Inflammatory macrophage treated with lipopolysaccharide for 1 hour (primary cell): ENCODE results near the gene SEMA3D.

Experiments
- DNase-seq, 2 donors: peaks; one replicate each; pipeline ENCODE4 v3.0.0-alpha.2; 2020 to 2022

The SEMA3D gene

DNA sequence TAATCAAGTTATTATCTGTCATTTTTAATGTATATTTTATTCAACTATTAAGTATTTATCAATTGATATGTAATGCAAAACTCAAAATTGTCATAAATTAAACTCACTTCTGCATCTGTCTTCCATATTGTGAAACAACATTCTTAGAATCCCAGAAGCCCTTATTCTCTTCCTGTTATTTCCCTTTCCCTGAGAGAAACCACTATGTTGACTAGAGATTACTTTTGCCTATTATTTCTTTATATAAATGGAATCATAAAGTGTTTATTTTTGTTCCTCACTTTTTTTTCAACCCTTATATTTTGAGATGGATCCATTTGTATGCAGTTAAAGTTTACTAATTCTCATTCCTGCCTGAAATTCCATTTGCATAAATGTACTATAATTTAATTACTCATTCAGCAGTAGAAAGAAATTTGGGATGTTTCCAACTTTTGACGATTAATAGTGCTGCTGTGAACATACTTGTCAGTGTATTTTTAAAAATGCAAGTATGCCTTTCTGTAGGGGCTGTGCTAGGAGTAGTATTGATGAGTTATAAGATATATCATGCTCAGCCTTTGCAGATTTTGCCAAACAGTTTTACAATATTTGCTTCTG lies 211.2 kb downstream of the SEMA3D start:
- no peak for DNase-seq

DNA sequence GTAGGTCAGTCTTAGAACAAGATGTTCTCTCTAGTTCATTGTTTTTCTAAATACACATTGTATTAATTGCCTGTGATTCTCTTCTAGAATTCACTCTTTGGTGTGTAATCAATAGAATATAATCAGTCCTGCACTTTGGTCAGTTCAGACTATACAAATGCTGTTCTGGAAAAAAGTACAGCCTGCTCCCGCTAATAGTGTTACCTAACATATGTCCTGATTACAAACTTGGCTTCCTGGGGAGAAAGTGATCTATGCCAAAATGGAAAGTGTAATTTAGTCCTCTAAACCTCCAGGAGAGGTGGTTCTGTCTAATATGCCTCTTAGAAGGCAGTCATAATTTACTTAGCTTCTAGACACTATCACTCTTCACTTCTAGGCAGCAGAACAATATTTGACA lies 215.5 kb downstream of the SEMA3D start:
- no peak for DNase-seq

DNA sequence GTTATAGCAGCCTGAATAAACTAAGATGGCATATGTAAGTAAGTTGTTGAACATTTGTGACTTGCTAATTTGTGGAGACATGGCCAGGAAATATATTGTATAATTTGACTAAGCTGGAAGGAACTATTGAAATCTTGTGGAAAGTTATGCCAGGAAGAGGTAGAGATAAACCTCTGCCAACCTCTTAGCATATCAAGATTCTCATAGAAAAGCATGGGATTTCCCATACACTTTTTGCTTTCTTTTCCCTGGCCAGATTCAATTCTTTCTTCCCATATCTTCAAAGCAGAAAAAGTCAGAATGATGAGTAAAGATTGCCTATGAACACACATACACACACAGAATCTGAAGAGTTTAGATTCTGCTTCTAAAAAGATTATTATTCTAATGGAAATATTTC lies 216.2 kb downstream of the SEMA3D start:
- no peak for DNase-seq

DNA sequence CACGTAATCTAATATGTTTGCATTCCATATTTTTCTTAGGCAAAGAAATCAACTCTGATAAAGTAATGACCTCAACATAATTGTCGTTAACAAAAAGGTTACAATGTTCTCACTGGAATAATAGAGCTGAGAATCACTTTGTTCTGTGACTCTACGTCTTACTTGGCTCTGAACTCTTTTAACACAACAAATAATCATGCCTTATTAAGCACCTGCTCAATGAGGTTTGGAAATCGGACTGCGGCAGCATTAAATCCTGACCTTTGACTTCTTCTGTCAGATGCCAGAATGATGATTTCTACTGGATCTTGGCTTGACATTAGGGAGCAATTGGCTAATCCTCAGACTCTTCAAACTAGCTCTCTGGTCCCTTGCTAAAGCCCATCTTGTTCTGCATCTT lies 233.6 kb downstream of the SEMA3D start:
- DNase-seq: no peak

DNA sequence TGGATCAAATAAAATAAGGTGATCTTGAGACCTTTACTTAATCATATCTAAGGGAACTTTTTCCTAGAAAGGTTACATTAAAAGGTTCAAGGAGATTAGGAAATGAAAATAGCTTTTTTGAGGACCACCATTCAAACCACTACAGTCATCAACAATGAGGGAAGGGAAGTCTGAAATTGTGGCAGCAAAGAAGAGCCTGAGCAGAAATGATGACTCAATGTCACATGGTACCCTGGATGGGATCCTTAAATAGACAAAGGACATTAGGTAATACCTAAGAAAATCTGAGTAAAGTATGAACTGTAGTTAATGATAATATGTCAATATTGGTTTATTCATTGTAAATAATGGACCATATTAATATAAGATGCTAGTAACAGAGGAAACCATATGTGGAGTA lies 236.0 kb downstream of the SEMA3D start:
- peak; percentile 3 to 16 for DNase-seq

DNA sequence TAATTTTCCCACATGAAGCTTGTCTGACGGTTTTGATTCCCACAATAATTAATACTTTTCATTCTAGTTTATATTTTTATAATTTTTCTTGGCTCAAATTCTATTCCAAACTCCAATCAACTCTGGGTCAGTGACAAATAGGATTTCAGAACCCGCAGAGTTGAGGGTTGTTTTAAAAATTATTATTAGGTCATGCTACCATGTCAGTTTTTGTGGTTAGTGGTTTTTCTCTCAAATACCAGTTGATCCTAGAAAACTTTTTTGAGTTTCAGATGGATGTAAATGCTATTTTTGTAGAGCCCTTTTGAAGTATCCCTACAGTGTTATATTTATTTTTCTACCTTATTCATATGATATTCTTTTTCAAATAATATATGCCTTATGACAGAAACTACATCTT lies 237.4 kb downstream of the SEMA3D start:
- no peak for DNase-seq

DNA sequence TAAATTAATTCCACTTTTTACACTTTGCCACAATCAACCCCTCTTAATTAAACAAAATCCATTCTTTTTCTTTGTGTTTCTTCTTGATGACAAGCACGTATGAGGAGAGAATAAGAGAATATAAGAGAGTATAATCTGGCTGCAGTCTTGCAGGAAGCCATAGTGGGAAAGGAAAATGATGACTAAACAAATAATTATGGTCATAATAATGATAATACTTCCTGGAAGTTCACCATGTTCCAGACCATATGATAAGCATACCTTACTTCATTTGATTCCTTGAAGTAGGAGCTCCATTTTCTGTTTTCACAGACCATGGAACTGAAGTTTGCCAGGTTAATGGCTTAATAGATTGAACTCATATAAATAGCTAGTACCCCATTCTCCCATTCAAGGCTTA lies 237.8 kb downstream of the SEMA3D start:
- no peak for DNase-seq

DNA sequence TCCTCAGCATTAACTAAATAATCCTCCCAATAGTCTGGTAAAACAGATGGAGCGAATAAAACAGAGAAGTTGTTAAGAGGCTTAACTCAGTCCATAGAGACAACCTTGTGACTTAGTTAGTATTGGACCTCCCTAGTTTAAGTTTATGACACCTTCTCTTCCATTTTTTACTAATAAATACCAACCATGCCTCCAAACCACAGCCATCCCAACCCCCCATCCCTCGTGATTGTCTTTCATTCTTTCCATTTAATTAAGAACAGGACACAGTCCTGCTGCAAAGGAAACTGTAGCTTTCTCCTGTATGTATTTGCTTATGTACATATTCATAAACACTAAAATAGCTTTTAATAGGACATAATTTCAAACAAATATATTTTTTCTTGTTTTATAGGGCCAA lies 238.2 kb downstream of the SEMA3D start:
- DNase-seq: no peak

DNA sequence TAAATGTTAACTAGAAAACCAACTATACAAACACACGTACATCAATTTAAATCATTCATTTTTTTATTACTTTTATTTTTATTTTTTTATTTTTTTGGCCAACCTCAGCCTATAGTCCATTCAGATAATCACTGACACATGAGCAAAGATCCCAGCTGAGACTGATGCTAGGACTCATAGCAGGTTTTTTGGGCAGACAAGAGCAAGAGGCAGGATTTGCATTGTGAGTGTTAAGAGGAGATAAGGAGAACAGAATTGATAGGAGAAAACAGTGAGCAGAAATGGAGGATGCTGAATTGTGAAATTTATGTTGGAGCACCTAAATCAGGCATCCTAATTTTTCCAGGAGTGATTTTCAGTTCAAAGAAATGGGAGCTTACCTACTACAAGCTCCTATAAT lies 240.3 kb downstream of the SEMA3D start:
- no peak for DNase-seq
